T-cell (primary cell): ENCODE data around the gene P2RX3. TPM values are rescaled to one million over a fixed set of nuclear protein-coding genes. Genes with fewer than 3 reads are reported as not detected.

Experiments used
- ATAC-seq, 4 experiments: fragments of 200-7000 bp in 3 of 4; fragments of 150-1000 bp in 1 of 4; cut with Tn5 transposase; replicated peaks in 1 of 4; 1 replicate in 3 of 4; 2 replicates in 1 of 4; pipeline ENCODE4 v1.10.0; 2021; ENCODE audit warnings: moderate library complexity in 3 of 4, mild to moderate bottlenecking in 2 of 4, moderate number of reproducible peaks in 1 of 4
- CTCF ChIA-PET, 2 donors: fragments of 300-600 bp; sonication (Branson Sonifier 250); formaldehyde crosslinking; loops; one replicate each; lab custom pipeline; 2022; ENCODE audit warnings: antibody characterized with exemption in 2 of 2; lab: Charles Lee
- POLR2A ChIA-PET, 2 donors: fragments of 300-600 bp; sonication (Branson Sonifier 250); formaldehyde crosslinking; loops; one replicate each; lab custom pipeline; 2022; ENCODE audit warnings: antibody characterized with exemption in 2 of 2; lab: Charles Lee
- DNase-seq, 35 experiments: peaks; one replicate each; pipeline versions ENCODE4 v3.0.0 to v3.0.0-alpha.2; 2013 to 2023
- H3K27ac ChIP-seq: one replicate; pipeline ENCODE4 v1.5.1; 2013; ENCODE audit warnings: low read length
- H3K27me3 ChIP-seq, 2 experiments: replicated peaks in 1 of 2; 1 replicate in 1 of 2; 2 replicates in 1 of 2; pipeline versions ENCODE4 v1.6.1 to v1.7.0; 2013; ENCODE audit warnings: low read length in 1 of 2, mixed read lengths in 1 of 2; ENCODE audit not compliant: control insufficient read depth in 2 of 2, insufficient read depth in 2 of 2; ENCODE audit errors: extremely low read depth in 1 of 2
- H3K36me3 ChIP-seq, 2 donors: 1 replicate in 1 of 2; 2 replicates in 1 of 2; pipeline versions ENCODE4 v1.6.1 to v1.7.0; 2013; ENCODE audit warnings: low read length in 1 of 2; ENCODE audit not compliant: control insufficient read depth in 2 of 2, insufficient read depth in 1 of 2; ENCODE audit errors: extremely low read depth in 1 of 2
- H3K4me1 ChIP-seq, 2 experiments: 1 replicate in 1 of 2; 2 replicates in 1 of 2; pipeline versions ENCODE4 v1.6.1 to v1.7.0; 2013; ENCODE audit warnings: low read length in 2 of 2, mixed read lengths in 1 of 2; ENCODE audit not compliant: insufficient read depth in 2 of 2, control insufficient read depth in 1 of 2; ENCODE audit errors: extremely low read depth in 1 of 2
- H3K4me3 ChIP-seq, 2 donors: 1 replicate in 1 of 2; 2 replicates in 1 of 2; pipeline versions ENCODE4 v1.5.1 to v1.7.0; 2013; ENCODE audit warnings: mild to moderate bottlenecking in 2 of 2, low read length in 1 of 2, moderate library complexity in 1 of 2; ENCODE audit not compliant: control insufficient read depth in 1 of 2; ENCODE audit errors: extremely low read depth in 1 of 2
- H3K9me3 ChIP-seq: 2 replicates; pipeline ENCODE4 v1.7.0; 2013
- H3K27ac Mint-ChIP-seq, 2 donors: one replicate each; pipeline ENCODE4 v1.8.0; 2020 to 2021; ENCODE audit warnings: mild to moderate bottlenecking in 2 of 2, mixed read lengths in 2 of 2
- H3K27me3 Mint-ChIP-seq, 2 donors: one replicate each; pipeline ENCODE4 v1.8.0; 2021 to 2022; ENCODE audit warnings: mixed read lengths in 2 of 2
- H3K36me3 Mint-ChIP-seq: one replicate; pipeline ENCODE4 v1.8.0; 2021; ENCODE audit warnings: mixed read lengths
- H3K4me1 Mint-ChIP-seq, 3 donors: one replicate each; pipeline ENCODE4 v1.8.0; 2020 to 2022; ENCODE audit warnings: mixed read lengths in 3 of 3, mild to moderate bottlenecking in 1 of 3
- H3K4me3 Mint-ChIP-seq, 3 donors: one replicate each; pipeline ENCODE4 v1.8.0; 2020 to 2022; ENCODE audit warnings: mild to moderate bottlenecking in 3 of 3, mixed read lengths in 3 of 3, moderate library complexity in 3 of 3
- H3K9me3 Mint-ChIP-seq, 3 donors: one replicate each; pipeline ENCODE4 v1.8.0; 2020 to 2022; ENCODE audit warnings: mixed read lengths in 3 of 3
- WGBS: methylation state at CpG from one replicate; pipeline ENCODE4 v1.1.5; 2013; ENCODE audit warnings: missing lambda C conversion rate; ENCODE audit not compliant: insufficient coverage; 5-methylcytosine and 5-hydroxymethylcytosine counted together
- total RNA-seq, 35 experiments: library from RNA in 6 of 35; stranded (reverse) in 6 of 35; fragments of 120-200 nt in 1 of 35; gene quantifications; one replicate each; pipeline versions ENCODE4 v1.2.1 to v1.2.4 and lab custom pipeline; 2013 to 2026

Gene P2RX3
- total RNA-seq, 5 donors from 2014 or later (not counting 1 experiment from before 2014, with no cell fraction given): not detected

GRCh38 chr11:57357310-57357709 is 19.2 kb downstream of the P2RX3 start:
- no peaks in the 10 kb centered on the region for H3K36me3 ChIP-seq
- Mint-ChIP-seq H3K9me3 (peaks cover 0 to 2% (median 0%) of the 10 kb centered on the region in 3 donors), H3K36me3 (no peaks in the 10 kb centered on the region), H3K4me3 (no peak overlapping the region), H3K4me1 (no peaks in the 10 kb centered on the region), H3K27ac (no peak overlapping the region), H3K27me3 (peaks cover 8 to 16% of the 10 kb centered on the region in 2 donors)
- no peak for ATAC-seq
- 100% methylated on average over 1 of the region's 3 CpGs for WGBS
- H3K27me3 ChIP-seq: peaks cover 0 to 13% of the 10 kb centered on the region in 2 experiments
- DNase-seq: no peak
- no peaks in the 10 kb centered on the region for H3K9me3 ChIP-seq
- POLR2A ChIA-PET: no interaction called here
- CTCF ChIA-PET: interaction anchor here in 1 of 2 donors (0.7 kb wide), 1 partner anchor 109 kb away, joined by 4 read pairs; no protein-coding TSS in a partner anchor
- no peaks in the 10 kb centered on the region for H3K4me1 ChIP-seq
- H3K4me3 ChIP-seq: no peak overlapping the region
- H3K27ac ChIP-seq: no peak overlapping the region

GRCh38 chr11:57357856-57358255 is 19.7 kb downstream of the P2RX3 start:
- no peaks in the 10 kb centered on the region for H3K36me3 Mint-ChIP-seq
- H3K4me3 Mint-ChIP-seq: no peak overlapping the region
- Histone ChIP-seq H3K27ac (no peak overlapping the region), H3K4me3 (no peak overlapping the region), H3K27me3 (peaks cover 0 to 13% of the 10 kb centered on the region in 2 experiments), H3K4me1 (no peaks in the 10 kb centered on the region), H3K36me3 (no peaks in the 10 kb centered on the region), H3K9me3 (no peaks in the 10 kb centered on the region)
- peaks cover 0 to 2% (median 0%) of the 10 kb centered on the region in 3 donors for H3K9me3 Mint-ChIP-seq
- no peak overlapping the region for H3K27ac Mint-ChIP-seq
- ChIA-PET CTCF (no interaction called here), POLR2A (no interaction called here)
- peaks cover 8 to 16% of the 10 kb centered on the region in 2 donors for H3K27me3 Mint-ChIP-seq
- WGBS: 100% methylated on average over 2 of the region's 6 CpGs
- no peak for DNase-seq
- no peaks in the 10 kb centered on the region for H3K4me1 Mint-ChIP-seq
- no peak for ATAC-seq

- no peaks in the 10 kb centered on the region for H3K9me3 ChIP-seq
- H3K4me3 Mint-ChIP-seq: no peak overlapping the region
- no peaks in the 10 kb centered on the region for H3K36me3 ChIP-seq
- H3K4me1 Mint-ChIP-seq: no peaks in the 10 kb centered on the region
- H3K27ac ChIP-seq: no peak overlapping the region
- POLR2A ChIA-PET: no interaction called here
- CTCF ChIA-PET: no interaction called here
- WGBS: no CpG with 5 or more reads among the region's 9 CpGs
- H3K27me3 ChIP-seq: peaks cover 0 to 12% of the 10 kb centered on the region in 2 experiments
- H3K4me1 ChIP-seq: no peaks in the 10 kb centered on the region
- ATAC-seq (no peak), DNase-seq (no peak)
- H3K9me3 Mint-ChIP-seq: peaks cover 0 to 2% (median 0%) of the 10 kb centered on the region in 3 donors
- no peak overlapping the region for H3K4me3 ChIP-seq
- peaks cover 10 to 16% of the 10 kb centered on the region in 2 donors for H3K27me3 Mint-ChIP-seq
- no peak overlapping the region for H3K27ac Mint-ChIP-seq
- no peaks in the 10 kb centered on the region for H3K36me3 Mint-ChIP-seq
Observed at GRCh38 chr11:57358543-57358961, 20.4 kb downstream of the P2RX3 start.

- ChIA-PET CTCF (interaction anchor here in 1 of 2 donors (0.5 kb wide), 1 partner anchor 54 kb away, joined by 5 read pairs; no protein-coding TSS in a partner anchor), POLR2A (no interaction called here)
- 87% methylated on average over 8 of the region's 9 CpGs for WGBS
- Histone ChIP-seq H3K27me3 (peaks cover 0 to 12% of the 10 kb centered on the region in 2 experiments), H3K4me1 (no peaks in the 10 kb centered on the region), H3K36me3 (no peaks in the 10 kb centered on the region), H3K4me3 (no peak overlapping the region), H3K9me3 (no peaks in the 10 kb centered on the region), H3K27ac (no peak overlapping the region)
- Mint-ChIP-seq H3K27me3 (peaks cover 10 to 18% of the 10 kb centered on the region in 2 donors), H3K27ac (no peak overlapping the region), H3K4me3 (no peak overlapping the region), H3K9me3 (peaks cover 0 to 2% (median 0%) of the 10 kb centered on the region in 3 donors), H3K36me3 (no peaks in the 10 kb centered on the region), H3K4me1 (no peaks in the 10 kb centered on the region)
- no peak for ATAC-seq
- no peak for DNase-seq
Observed at GRCh38 chr11:57358991-57359390, 20.8 kb downstream of the P2RX3 start.

GRCh38 chr11:57359396-57359795 is 21.2 kb downstream of the P2RX3 start:
- POLR2A ChIA-PET: no interaction called here
- H3K9me3 ChIP-seq: no peaks in the 10 kb centered on the region
- H3K4me1 ChIP-seq: no peaks in the 10 kb centered on the region
- Mint-ChIP-seq H3K4me3 (no peak overlapping the region), H3K27ac (no peak overlapping the region), H3K4me1 (no peaks in the 10 kb centered on the region), H3K9me3 (peaks cover 0 to 2% (median 0%) of the 10 kb centered on the region in 3 donors), H3K27me3 (peaks cover 9 to 20% of the 10 kb centered on the region in 2 donors), H3K36me3 (no peaks in the 10 kb centered on the region)
- no peak overlapping the region for H3K27ac ChIP-seq
- H3K4me3 ChIP-seq: no peak overlapping the region
- 82% methylated on average over 5 of the region's 5 CpGs for WGBS
- CTCF ChIA-PET: interaction anchor here in 1 of 2 donors (0.5 kb wide), 1 partner anchor 54 kb away, joined by 5 read pairs; no protein-coding TSS in a partner anchor
- DNase-seq (no peak), ATAC-seq (no peak)
- no peaks in the 10 kb centered on the region for H3K36me3 ChIP-seq
- peaks cover 0 to 10% of the 10 kb centered on the region in 2 experiments for H3K27me3 ChIP-seq

- POLR2A ChIA-PET: no interaction called here
- Histone ChIP-seq H3K9me3 (no peaks in the 10 kb centered on the region), H3K27me3 (peaks cover 0 to 4% of the 10 kb centered on the region in 2 experiments), H3K27ac (no peak overlapping the region), H3K4me1 (no peaks in the 10 kb centered on the region), H3K4me3 (no peak overlapping the region), H3K36me3 (no peaks in the 10 kb centered on the region)
- ATAC-seq: no peak
- Mint-ChIP-seq H3K27ac (no peak overlapping the region), H3K36me3 (no peaks in the 10 kb centered on the region), H3K4me1 (no peaks in the 10 kb centered on the region), H3K9me3 (peaks cover 0 to 2% (median 0%) of the 10 kb centered on the region in 3 donors), H3K27me3 (peaks cover 4 to 15% of the 10 kb centered on the region in 2 donors), H3K4me3 (no peak overlapping the region)
- 88% methylated on average over 8 of the region's 9 CpGs for WGBS
- CTCF ChIA-PET: no interaction called here
- no peak for DNase-seq
Observed at GRCh38 chr11:57359896-57360690, 21.9 kb downstream of the P2RX3 start.
